ENCODE measurements around the gene TNIP2. TPM values are rescaled to one million over a fixed set of nuclear protein-coding genes. Genes with fewer than 3 reads are reported as not detected.

Gene TNIP2
- total RNA-seq, 6 donors from 2014 or later: 39.4 to 87.1 (median 60.1) TPM

- Histone ChIP-seq H3K36me3 (no peaks in the 10 kb centered on the region), H3K27me3 (no peaks in the 10 kb centered on the region), H3K9me3 (no peaks in the 10 kb centered on the region), H3K4me1 (peaks cover 0 to 9% (median 2%) of the 10 kb centered on the region in 4 donors), H3K27ac (peak overlapping the region in 1 of 4 donors; percentile 18), H3K4me3 (no peak overlapping the region)
- DNase-seq: no peak
- no peak for ATAC-seq (ENCODE audit: low FRiP score in 2 of 2)
- 91 to 94% methylated on average over 3 of the region's 3 CpGs for WGBS, 2 donors
- no peak for TF ChIP-seq EP300 (IDR thresholded peaks at IDR 0.05)
- TF ChIP-seq POLR2AphosphoS5 (IDR thresholded peaks at IDR 0.05): no peak
- TF ChIP-seq POLR2A (IDR thresholded peaks at IDR 0.05): no peak
- TF ChIP-seq, protein P1, sequence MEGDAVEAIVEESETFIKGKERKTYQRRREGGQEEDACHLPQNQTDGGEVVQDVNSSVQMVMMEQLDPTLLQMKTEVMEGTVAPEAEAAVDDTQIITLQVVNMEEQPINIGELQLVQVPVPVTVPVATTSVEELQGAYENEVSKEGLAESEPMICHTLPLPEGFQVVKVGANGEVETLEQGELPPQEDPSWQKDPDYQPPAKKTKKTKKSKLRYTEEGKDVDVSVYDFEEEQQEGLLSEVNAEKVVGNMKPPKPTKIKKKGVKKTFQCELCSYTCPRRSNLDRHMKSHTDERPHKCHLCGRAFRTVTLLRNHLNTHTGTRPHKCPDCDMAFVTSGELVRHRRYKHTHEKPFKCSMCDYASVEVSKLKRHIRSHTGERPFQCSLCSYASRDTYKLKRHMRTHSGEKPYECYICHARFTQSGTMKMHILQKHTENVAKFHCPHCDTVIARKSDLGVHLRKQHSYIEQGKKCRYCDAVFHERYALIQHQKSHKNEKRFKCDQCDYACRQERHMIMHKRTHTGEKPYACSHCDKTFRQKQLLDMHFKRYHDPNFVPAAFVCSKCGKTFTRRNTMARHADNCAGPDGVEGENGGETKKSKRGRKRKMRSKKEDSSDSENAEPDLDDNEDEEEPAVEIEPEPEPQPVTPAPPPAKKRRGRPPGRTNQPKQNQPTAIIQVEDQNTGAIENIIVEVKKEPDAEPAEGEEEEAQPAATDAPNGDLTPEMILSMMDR (IDR thresholded peaks at IDR 0.05): no peak
These were observed 15.1 kb upstream of the TNIP2 start for GRCh38 chr4:2771264-2771663.

DNA sequence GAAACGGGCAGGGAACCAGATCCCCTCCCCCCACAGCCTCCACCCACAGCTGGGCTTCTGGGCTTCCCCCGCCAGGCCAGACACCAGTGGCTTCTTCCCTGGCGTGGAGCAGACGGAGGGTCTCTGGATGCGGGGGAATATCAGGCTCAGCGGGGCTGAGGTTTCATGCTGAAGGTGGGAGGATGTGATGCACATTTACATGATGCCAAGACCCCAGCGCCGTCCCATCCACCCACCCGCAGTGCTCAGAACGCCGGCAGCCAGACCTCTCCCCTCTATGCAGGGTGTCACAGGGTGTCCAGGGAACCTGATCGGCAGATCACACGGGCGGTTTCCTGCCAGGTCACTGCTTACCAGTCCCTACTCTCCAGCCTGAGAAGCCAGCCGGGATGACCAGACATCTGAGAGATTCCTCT lies 12.8 kb upstream of the TNIP2 start:
- no peaks in the 10 kb centered on the region for H3K36me3 ChIP-seq
- DNase-seq: no peak
- no peaks in the 10 kb centered on the region for H3K27me3 ChIP-seq
- H3K4me1 ChIP-seq: peaks cover 4 to 13% (median 9%) of the 10 kb centered on the region in 4 donors
- WGBS, 2 donors: 69 to 72% methylated on average over 14 to 15 of the region's 15 CpGs
- no peak overlapping the region for H3K4me3 ChIP-seq
- no peak overlapping the region for H3K27ac ChIP-seq
- ATAC-seq (ENCODE audit: low FRiP score in 2 of 2): no peak
- no peaks in the 10 kb centered on the region for H3K9me3 ChIP-seq
- TF ChIP-seq, protein P1 (IDR thresholded peaks at IDR 0.05): no peak
- TF ChIP-seq POLR2A (IDR thresholded peaks at IDR 0.05): no peak
- no peak for TF ChIP-seq POLR2AphosphoS5 (IDR thresholded peaks at IDR 0.05)
- no peak for TF ChIP-seq EP300 (IDR thresholded peaks at IDR 0.05)

DNA sequence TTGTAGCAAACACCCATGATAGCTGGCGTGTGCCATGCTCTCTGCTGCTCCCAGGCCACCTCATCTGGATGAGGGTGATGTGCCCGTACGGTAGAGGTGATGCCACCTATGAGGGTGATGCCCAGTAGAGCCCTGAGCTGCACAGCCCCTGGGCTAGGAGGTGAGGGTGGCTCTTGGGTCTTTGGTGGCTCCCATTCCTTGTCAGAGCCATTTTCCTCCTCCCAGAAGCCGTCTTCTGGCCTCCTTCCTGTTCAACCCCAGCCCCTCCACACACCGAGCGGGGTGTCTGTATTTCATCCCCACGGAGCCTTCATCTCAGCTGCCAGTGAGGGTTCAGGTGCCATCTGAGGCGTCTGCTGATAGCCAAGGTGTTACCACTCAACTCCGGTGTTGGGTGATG lies 12.0 kb upstream of the TNIP2 start:
- ATAC-seq (ENCODE audit: low FRiP score in 2 of 2) (no peak), DNase-seq (no peak)
- Histone ChIP-seq H3K27ac (no peak overlapping the region), H3K36me3 (no peaks in the 10 kb centered on the region), H3K9me3 (no peaks in the 10 kb centered on the region), H3K27me3 (no peaks in the 10 kb centered on the region), H3K4me3 (no peak overlapping the region), H3K4me1 (peaks cover 4 to 17% (median 14%) of the 10 kb centered on the region in 4 donors)
- 92 to 93% methylated on average over 9 of the region's 9 CpGs for WGBS, 2 donors
- TF ChIP-seq POLR2A (IDR thresholded peaks at IDR 0.05): no peak

GRCh38 chr4:2767705-2768074 lies 11.6 kb upstream of the TNIP2 start:
- no peak overlapping the region for H3K27ac ChIP-seq
- no peak overlapping the region for H3K4me3 ChIP-seq
- no peaks in the 10 kb centered on the region for H3K9me3 ChIP-seq
- no peaks in the 10 kb centered on the region for H3K27me3 ChIP-seq
- DNase-seq: no peak
- WGBS, 2 donors: 77 to 88% methylated on average over 9 to 11 of the region's 11 CpGs
- no peak for ATAC-seq (ENCODE audit: low FRiP score in 2 of 2)
- H3K36me3 ChIP-seq: no peaks in the 10 kb centered on the region
- H3K4me1 ChIP-seq: peaks cover 4 to 17% (median 14%) of the 10 kb centered on the region in 4 donors
- TF ChIP-seq POLR2AphosphoS5 (IDR thresholded peaks at IDR 0.05): peak in 1 of 2 donors; percentile 9
- TF ChIP-seq POLR2A (IDR thresholded peaks at IDR 0.05): no peak

GRCh38 chr4:2767046-2767704 lies 11.0 kb upstream of the TNIP2 start:
- DNase-seq (no peak), ATAC-seq (ENCODE audit: low FRiP score in 2 of 2) (no peak)
- H3K27ac ChIP-seq: no peak overlapping the region
- H3K4me1 ChIP-seq: peaks cover 4 to 17% (median 14%) of the 10 kb centered on the region in 4 donors
- no peaks in the 10 kb centered on the region for H3K9me3 ChIP-seq
- TF ChIP-seq POLR2A (IDR thresholded peaks at IDR 0.05): no peak
- 91 to 93% methylated on average over 5 of the region's 5 CpGs for WGBS, 2 donors
- H3K27me3 ChIP-seq: no peaks in the 10 kb centered on the region
- H3K36me3 ChIP-seq: no peaks in the 10 kb centered on the region
- no peak overlapping the region for H3K4me3 ChIP-seq

- H3K9me3 ChIP-seq: no peaks in the 10 kb centered on the region
- no peak overlapping the region for H3K4me3 ChIP-seq
- H3K27ac ChIP-seq: no peak overlapping the region
- H3K4me1 ChIP-seq: peaks cover 4 to 23% (median 15%) of the 10 kb centered on the region in 4 donors
- ATAC-seq (ENCODE audit: low FRiP score in 2 of 2): no peak
- no peaks in the 10 kb centered on the region for H3K27me3 ChIP-seq
- no peak for DNase-seq
- TF ChIP-seq POLR2A (IDR thresholded peaks at IDR 0.05) (no peak), EP300 (IDR thresholded peaks at IDR 0.05) (no peak), POLR2AphosphoS5 (IDR thresholded peaks at IDR 0.05) (no peak)
- TF ChIP-seq, protein P1 (IDR thresholded peaks at IDR 0.05): no peak
- WGBS, 2 donors: 91 to 94% methylated on average over 12 of the region's 12 CpGs
- H3K36me3 ChIP-seq: no peaks in the 10 kb centered on the region
These were observed 9.8 kb upstream of the TNIP2 start for GRCh38 chr4:2765832-2766526.

Data from upper lobe of left lung (tissue), 6 donors.